CD4-positive, alpha-beta T cell treated with Interleukin-1 beta for 1 hour (primary cell): ENCODE results near the gene CCNDBP1.
"Not testable (repeated sequence)": the region's sequence is repeated elsewhere in the genome, so short reads cannot be mapped to it uniquely, and the experiment has no call there.

Experiments
- DNase-seq, 2 donors: peaks; one replicate each; pipeline ENCODE4 v3.0.0-alpha.2; 2020 to 2022

CCNDBP1 gene

GRCh38 chr15:43194795-43195194, 9.6 kb downstream of the CCNDBP1 start:
- DNase-seq, result no peak

- no peak for DNase-seq
Measured at GRCh38 chr15:43196760-43197548, 11.8 kb downstream of the CCNDBP1 start.

GRCh38 chr15:43197773-43198172, 12.6 kb downstream of the CCNDBP1 start:
- not testable (repeated sequence) for DNase-seq

GRCh38 chr15:43198556-43198955, 13.4 kb downstream of the CCNDBP1 start:
- not testable (repeated sequence) for DNase-seq

GRCh38 chr15:43198992-43199391, 13.8 kb downstream of the CCNDBP1 start:
- no peak for DNase-seq

GRCh38 chr15:43199945-43200488, 14.8 kb downstream of the CCNDBP1 start:
- DNase-seq, result no peak

- peak; percentile 36 to 47 for DNase-seq
Measured at GRCh38 chr15:43204016-43204901, 19.1 kb downstream of the CCNDBP1 start.

- no peak for DNase-seq
Measured at GRCh38 chr15:43206054-43206453, 20.9 kb downstream of the CCNDBP1 start.

- no peak for DNase-seq
Measured at GRCh38 chr15:43207024-43207423, 21.8 kb downstream of the CCNDBP1 start.

GRCh38 chr15:43208052-43209002, 23.1 kb downstream of the CCNDBP1 start:
- no peak for DNase-seq

GRCh38 chr15:43209059-43209824, 24.0 kb downstream of the CCNDBP1 start:
- no peak for DNase-seq

- DNase-seq, result no peak
Measured at GRCh38 chr15:43210172-43210745, 25.1 kb downstream of the CCNDBP1 start.

GRCh38 chr15:43210807-43211206, 25.6 kb downstream of the CCNDBP1 start:
- DNase-seq, result no peak

- DNase-seq, result no peak
Measured at GRCh38 chr15:43211224-43211735, 26.1 kb downstream of the CCNDBP1 start.

- no peak for DNase-seq
Measured at GRCh38 chr15:43212299-43212698, 27.1 kb downstream of the CCNDBP1 start.

GRCh38 chr15:43212951-43213350, 27.7 kb downstream of the CCNDBP1 start:
- no peak for DNase-seq

- no peak for DNase-seq
Measured at GRCh38 chr15:43213466-43213865, 28.3 kb downstream of the CCNDBP1 start.

- no peak for DNase-seq
Measured at GRCh38 chr15:43214169-43214568, 29.0 kb downstream of the CCNDBP1 start.

GRCh38 chr15:43214592-43215295, 29.5 kb downstream of the CCNDBP1 start:
- DNase-seq, result no peak

- DNase-seq, result no peak
Measured at GRCh38 chr15:43215961-43216360, 30.8 kb downstream of the CCNDBP1 start.
